ENCODE results near the gene PPP3CB.
"Not testable (repeated sequence)": the region's sequence is repeated elsewhere in the genome, so short reads cannot be mapped to it uniquely, and the experiment has no call there.

The PPP3CB gene

GRCh38 chr10:73416571-73416970 lies 79.3 kb downstream of the PPP3CB start:
- in situ Hi-C loops (cut with MboI; ENCODE audit: low sequenced_read_pairs) = no loop called here

- in situ Hi-C loops (cut with MboI; ENCODE audit: low sequenced_read_pairs) = no loop called here
Measured at GRCh38 chr10:73414230-73414945, 81.4 kb downstream of the PPP3CB start.

- in situ Hi-C loops (cut with MboI; ENCODE audit: low sequenced_read_pairs) = no loop called here
Measured at GRCh38 chr10:73413528-73414229, 82.1 kb downstream of the PPP3CB start, which contains the start of gene ANXA7. ANXA7 (minus strand) TSS chr10:73414058; CDS start chr10:73400856, 13,202 bp downstream.

- in situ Hi-C loops (cut with MboI; ENCODE audit: low sequenced_read_pairs) = no loop called here
Measured at GRCh38 chr10:73413108-73413527, 82.7 kb downstream of the PPP3CB start.

GRCh38 chr10:73410897-73411296 lies 84.9 kb downstream of the PPP3CB start:
- in situ Hi-C loops (cut with MboI; ENCODE audit: low sequenced_read_pairs) = no loop called here

GRCh38 chr10:73408978-73409521 lies 86.8 kb downstream of the PPP3CB start:
- in situ Hi-C loops (cut with MboI; ENCODE audit: low sequenced_read_pairs) = no loop called here

GRCh38 chr10:73408061-73408460 lies 87.8 kb downstream of the PPP3CB start:
- in situ Hi-C loops (cut with MboI; ENCODE audit: low sequenced_read_pairs) = no loop called here

- in situ Hi-C loops (cut with MboI; ENCODE audit: low sequenced_read_pairs) = no loop called here
Measured at GRCh38 chr10:73407495-73407894, 88.3 kb downstream of the PPP3CB start.

GRCh38 chr10:73406846-73407245 lies 89.0 kb downstream of the PPP3CB start:
- in situ Hi-C loops (cut with MboI; ENCODE audit: low sequenced_read_pairs) = no loop called here

GRCh38 chr10:73405556-73405955 lies 90.3 kb downstream of the PPP3CB start:
- in situ Hi-C loops (cut with MboI; ENCODE audit: low sequenced_read_pairs) = no loop called here

- in situ Hi-C loops (cut with MboI; ENCODE audit: low sequenced_read_pairs) = no loop called here
Measured at GRCh38 chr10:73404690-73405089, 91.1 kb downstream of the PPP3CB start.

- in situ Hi-C loops (cut with MboI; ENCODE audit: low sequenced_read_pairs) = no loop called here
Measured at GRCh38 chr10:73401636-73402035, 94.2 kb downstream of the PPP3CB start.

GRCh38 chr10:73399063-73399462 lies 96.8 kb downstream of the PPP3CB start:
- in situ Hi-C loops (cut with MboI; ENCODE audit: low sequenced_read_pairs) = no loop called here

- in situ Hi-C loops (cut with MboI; ENCODE audit: low sequenced_read_pairs) = no loop called here
Measured at GRCh38 chr10:73398024-73398423, 97.8 kb downstream of the PPP3CB start.

- in situ Hi-C loops (cut with MboI; ENCODE audit: low sequenced_read_pairs) = not testable (repeated sequence)
Measured at GRCh38 chr10:73394325-73394724, 101.5 kb downstream of the PPP3CB start.

- in situ Hi-C loops (cut with MboI; ENCODE audit: low sequenced_read_pairs) = no loop called here
Measured at GRCh38 chr10:73388228-73388627, 107.6 kb downstream of the PPP3CB start.

GRCh38 chr10:73386583-73386982 lies 109.2 kb downstream of the PPP3CB start:
- in situ Hi-C loops (cut with MboI; ENCODE audit: low sequenced_read_pairs) = no loop called here
